Upper lobe of right lung (tissue), 1 donor: ENCODE measurements around the gene CHAC1. TPM values are rescaled to one million over a fixed set of nuclear protein-coding genes. Genes with fewer than 3 reads are reported as not detected.

Source experiments
- ATAC-seq: fragments of 200-7000 bp; cut with Tn5 transposase; one replicate; pipeline ENCODE4 v1.9.1; 2020; ENCODE audit warnings: mild to moderate bottlenecking, moderate library complexity
- DNase-seq: peaks from one replicate; pipeline ENCODE4 v3.0.0-alpha.2; 2020
- H3K27ac ChIP-seq: fragments of 200-600 bp; one replicate; pipeline ENCODE4 v1.8.0; 2022
- H3K27me3 ChIP-seq: fragments of 200-600 bp; one replicate; pipeline ENCODE4 v1.8.0; 2022; ENCODE audit warnings: mild to moderate bottlenecking
- H3K36me3 ChIP-seq: fragments of 200-600 bp; one replicate; pipeline ENCODE4 v1.8.0; 2022
- H3K4me1 ChIP-seq: fragments of 200-600 bp; one replicate; pipeline ENCODE4 v1.8.0; 2022
- H3K4me3 ChIP-seq: fragments of 200-600 bp; one replicate; pipeline ENCODE4 v1.8.0; 2022; ENCODE audit warnings: mild to moderate bottlenecking
- H3K9me3 ChIP-seq: fragments of 200-600 bp; one replicate; pipeline ENCODE4 v1.8.0; 2022
- CTCF ChIP-seq: fragments of 200-600 bp; IDR thresholded peaks from one replicate; pipeline ENCODE4 v1.8.0; 2022; ENCODE audit warnings: antibody characterized with exemption
- intact Hi-C: fragments of 100-400 bp; cut with DNase I; formaldehyde crosslinking; loops from one replicate; pipeline ENCODE4 v1.11.0; 2022
- total RNA-seq: library from RNA; stranded (reverse); fragmentation: NEBNext Ultra II Directional; extraction: Animal tissue kit (Norgen Biotek cat#: 25700); gene quantifications from one replicate; pipeline ENCODE4 v1.2.1, GENCODE V29; 2021
- donor health status: DM: no; HTN: yes; CAD: no; lungs with severe emphysema.

Gene CHAC1
- total RNA-seq, 1 donor from 2014 or later, result 4.4 TPM

DNA sequence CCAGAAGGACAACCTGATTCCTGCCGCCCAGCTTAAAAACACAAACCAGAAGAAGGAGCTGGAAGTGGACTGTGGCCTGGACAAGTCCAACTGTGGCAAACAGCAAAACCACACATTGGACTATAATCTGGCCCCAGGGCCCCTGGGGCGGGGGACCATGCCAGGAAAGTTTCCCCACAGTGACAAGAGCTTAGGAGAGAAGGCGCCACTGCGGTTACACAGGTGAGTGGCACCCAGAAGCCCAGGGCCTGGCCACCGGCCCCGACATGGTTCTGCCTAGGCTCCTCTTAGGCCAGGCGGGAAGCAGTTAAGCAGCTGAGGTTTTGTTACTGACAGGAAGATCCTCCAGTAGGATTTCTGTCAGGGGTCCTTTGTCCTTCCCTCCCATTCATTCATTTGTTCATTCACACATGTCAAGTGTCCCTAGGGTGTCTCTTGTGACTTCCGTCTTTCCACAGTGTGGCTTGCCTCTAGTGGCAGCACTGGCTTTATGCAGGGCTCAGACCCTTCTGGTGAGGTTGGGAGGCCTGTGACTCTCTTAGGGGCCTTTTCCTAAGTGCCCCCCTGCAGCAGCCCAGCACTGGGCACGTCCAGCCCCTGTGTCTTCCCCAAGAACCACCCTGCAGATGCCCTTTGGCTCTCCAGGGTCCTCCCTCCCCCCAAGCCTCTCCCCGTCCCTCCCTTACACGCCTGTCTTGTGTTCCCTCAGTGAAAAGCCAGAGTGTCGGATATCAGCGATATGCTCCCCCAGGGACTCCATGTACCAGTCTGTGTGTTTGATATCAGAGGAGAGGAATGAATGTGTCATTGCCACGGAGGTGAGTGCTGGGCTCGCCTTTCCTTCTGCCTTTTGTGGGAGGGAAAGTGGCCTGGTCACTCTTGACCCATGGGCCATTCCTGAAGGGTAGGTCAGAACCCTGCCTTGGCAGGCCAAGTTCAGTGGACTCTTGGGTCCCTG is 16.3 kb upstream of the CHAC1 start:
- Histone ChIP-seq H3K9me3 (no peaks in the 10 kb centered on the region), H3K4me3 (peak overlapping the region; percentile 63), H3K27me3 (peaks cover 3% of the 10 kb centered on the region), H3K4me1 (peaks cover 28% of the 10 kb centered on the region), H3K36me3 (no peaks in the 10 kb centered on the region), H3K27ac (no peak overlapping the region)
- intact Hi-C loops, result no loop called here
- TF ChIP-seq CTCF, result peak; percentile 14
- no peak for DNase-seq
- ATAC-seq, result no peak

- intact Hi-C loops, result no loop called here
- peak; percentile 41 for TF ChIP-seq CTCF
- Histone ChIP-seq H3K4me1 (peaks cover 36% of the 10 kb centered on the region), H3K27ac (no peak overlapping the region), H3K4me3 (peak overlapping the region; percentile 63), H3K27me3 (no peaks in the 10 kb centered on the region), H3K36me3 (no peaks in the 10 kb centered on the region), H3K9me3 (no peaks in the 10 kb centered on the region)
- no peak for ATAC-seq
- DNase-seq, result no peak
Observed at GRCh38 chr15:40937762-40938535, 15.3 kb upstream of the CHAC1 start.

- Histone ChIP-seq H3K4me1 (peaks cover 35% of the 10 kb centered on the region), H3K4me3 (no peak overlapping the region), H3K27me3 (no peaks in the 10 kb centered on the region), H3K36me3 (no peaks in the 10 kb centered on the region), H3K27ac (peak overlapping the region; percentile 24), H3K9me3 (no peaks in the 10 kb centered on the region)
- TF ChIP-seq CTCF, result no peak
- no peak for DNase-seq
- no peak for ATAC-seq
- intact Hi-C loops, result no loop called here
Observed at GRCh38 chr15:40938536-40938870, 14.8 kb upstream of the CHAC1 start.

DNA sequence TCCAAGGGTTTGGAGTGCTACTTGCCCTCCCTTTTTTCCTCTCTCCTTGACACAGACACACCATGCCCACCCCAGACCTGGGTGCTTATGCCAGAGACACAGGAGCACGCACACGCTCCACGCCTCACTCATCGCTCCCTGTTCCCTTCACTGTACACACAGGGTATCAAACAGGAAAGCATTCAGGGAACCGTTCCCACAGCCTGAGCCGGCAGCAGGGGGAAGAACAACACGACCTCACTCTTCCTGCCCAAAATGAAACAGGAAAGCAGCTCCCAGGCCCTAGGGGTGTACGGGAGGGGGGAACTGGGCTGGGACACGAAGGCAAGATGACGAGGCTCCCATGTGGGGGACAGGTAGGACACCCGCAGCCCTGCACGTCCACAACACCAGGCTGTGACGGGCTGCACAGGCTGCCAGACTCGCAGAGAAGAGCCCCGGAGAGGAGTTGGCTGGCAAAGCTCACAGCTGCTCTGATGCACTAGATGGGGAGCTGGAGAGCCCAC is 12.9 kb upstream of the CHAC1 start:
- Histone ChIP-seq H3K27ac (peak overlapping the region; percentile 90), H3K9me3 (no peaks in the 10 kb centered on the region), H3K27me3 (no peaks in the 10 kb centered on the region), H3K4me3 (no peak overlapping the region), H3K4me1 (peaks cover 31% of the 10 kb centered on the region), H3K36me3 (no peaks in the 10 kb centered on the region)
- intact Hi-C loops, result no loop called here
- DNase-seq, result no peak
- peak; percentile 2 for ATAC-seq
- TF ChIP-seq CTCF, result no peak

- Histone ChIP-seq H3K9me3 (no peaks in the 10 kb centered on the region), H3K36me3 (no peaks in the 10 kb centered on the region), H3K27ac (peak overlapping the region; percentile 90), H3K27me3 (no peaks in the 10 kb centered on the region), H3K4me1 (peaks cover 31% of the 10 kb centered on the region), H3K4me3 (peak overlapping the region; percentile 62)
- TF ChIP-seq CTCF, result no peak
- ATAC-seq, result no peak
- intact Hi-C loops, result no loop called here
- DNase-seq, result no peak
Observed at GRCh38 chr15:40941068-40941527, 12.2 kb upstream of the CHAC1 start.
